AG09309 (cell line): ENCODE results near the gene PAM.

ENCODE experiments used
- DNase-seq: peaks from one replicate; pipeline ENCODE4 v3.0.0-alpha.2; 2010; ENCODE audit warnings: low read depth
- H3K4me3 ChIP-seq: 2 replicates; pipeline ENCODE4 v1.5.1; 2011; ENCODE audit warnings: mild to moderate bottlenecking, low read depth, low read length, moderate library complexity; ENCODE audit not compliant: control insufficient read depth
- TF ChIP-seq, protein P1 (sequence below): IDR thresholded peaks from 2 replicates; pipeline ENCODE4 v1.5.1; 2011; ENCODE audit warnings: mild to moderate bottlenecking, low read depth, low read length, inconsistent platforms; ENCODE audit not compliant: insufficient read depth, control insufficient read depth; ENCODE audit errors: missing control alignments

PAM gene

DNA sequence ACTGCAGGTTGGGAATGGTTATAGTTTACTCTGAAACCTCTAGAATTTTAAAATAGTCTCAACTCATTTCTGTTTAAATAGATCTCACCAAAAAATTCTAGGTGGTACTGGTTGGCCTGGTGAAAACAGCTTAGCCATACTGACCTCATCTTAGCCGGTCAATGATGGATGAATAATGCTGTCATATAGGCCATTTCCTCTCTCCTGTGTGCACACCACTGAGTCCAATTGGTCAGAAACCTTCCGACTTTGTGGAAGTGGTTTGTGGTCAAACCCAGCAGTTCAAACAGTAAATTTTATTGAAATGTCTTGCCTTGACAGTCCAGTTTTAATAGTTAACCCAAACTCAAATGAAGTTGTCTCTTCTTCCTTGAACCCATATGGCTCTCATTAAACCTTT lies 266.2 kb downstream of the PAM start:
- peak; percentile 21 for DNase-seq
- TF ChIP-seq, protein P1, sequence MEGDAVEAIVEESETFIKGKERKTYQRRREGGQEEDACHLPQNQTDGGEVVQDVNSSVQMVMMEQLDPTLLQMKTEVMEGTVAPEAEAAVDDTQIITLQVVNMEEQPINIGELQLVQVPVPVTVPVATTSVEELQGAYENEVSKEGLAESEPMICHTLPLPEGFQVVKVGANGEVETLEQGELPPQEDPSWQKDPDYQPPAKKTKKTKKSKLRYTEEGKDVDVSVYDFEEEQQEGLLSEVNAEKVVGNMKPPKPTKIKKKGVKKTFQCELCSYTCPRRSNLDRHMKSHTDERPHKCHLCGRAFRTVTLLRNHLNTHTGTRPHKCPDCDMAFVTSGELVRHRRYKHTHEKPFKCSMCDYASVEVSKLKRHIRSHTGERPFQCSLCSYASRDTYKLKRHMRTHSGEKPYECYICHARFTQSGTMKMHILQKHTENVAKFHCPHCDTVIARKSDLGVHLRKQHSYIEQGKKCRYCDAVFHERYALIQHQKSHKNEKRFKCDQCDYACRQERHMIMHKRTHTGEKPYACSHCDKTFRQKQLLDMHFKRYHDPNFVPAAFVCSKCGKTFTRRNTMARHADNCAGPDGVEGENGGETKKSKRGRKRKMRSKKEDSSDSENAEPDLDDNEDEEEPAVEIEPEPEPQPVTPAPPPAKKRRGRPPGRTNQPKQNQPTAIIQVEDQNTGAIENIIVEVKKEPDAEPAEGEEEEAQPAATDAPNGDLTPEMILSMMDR: no peak
- no peak overlapping the region for H3K4me3 ChIP-seq

- DNase-seq: no peak
- no peak overlapping the region for H3K4me3 ChIP-seq
- TF ChIP-seq, protein P1: no peak
Measured at GRCh38 chr5:103027267-103027666, 272.2 kb downstream of the PAM start.

- no peak for DNase-seq
- TF ChIP-seq, protein P1: peak; percentile 44
- no peak overlapping the region for H3K4me3 ChIP-seq
Measured at GRCh38 chr5:103031607-103032006, 276.5 kb downstream of the PAM start.

DNA sequence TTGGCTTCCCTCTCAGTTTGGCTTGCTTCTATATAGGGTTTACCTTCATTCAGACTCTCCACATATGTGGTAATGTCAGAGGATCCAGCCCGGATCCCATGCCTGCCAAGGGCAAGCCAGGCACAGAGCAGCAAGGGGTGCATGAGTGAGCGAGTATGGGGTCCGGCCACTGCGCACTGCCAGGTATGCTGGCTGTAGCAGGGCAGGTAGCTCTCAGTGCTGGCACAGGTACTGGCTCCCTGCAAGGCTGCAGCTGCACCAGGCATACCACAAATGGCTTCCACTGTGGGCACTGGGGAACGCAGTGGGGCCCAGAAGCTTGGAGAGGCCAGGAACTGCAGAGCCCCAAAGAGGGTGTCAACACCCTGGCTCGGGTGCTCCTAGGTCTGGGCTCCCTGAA lies 278.6 kb downstream of the PAM start:
- TF ChIP-seq, protein P1: no peak
- no peak for DNase-seq
- H3K4me3 ChIP-seq: no peak overlapping the region

DNA sequence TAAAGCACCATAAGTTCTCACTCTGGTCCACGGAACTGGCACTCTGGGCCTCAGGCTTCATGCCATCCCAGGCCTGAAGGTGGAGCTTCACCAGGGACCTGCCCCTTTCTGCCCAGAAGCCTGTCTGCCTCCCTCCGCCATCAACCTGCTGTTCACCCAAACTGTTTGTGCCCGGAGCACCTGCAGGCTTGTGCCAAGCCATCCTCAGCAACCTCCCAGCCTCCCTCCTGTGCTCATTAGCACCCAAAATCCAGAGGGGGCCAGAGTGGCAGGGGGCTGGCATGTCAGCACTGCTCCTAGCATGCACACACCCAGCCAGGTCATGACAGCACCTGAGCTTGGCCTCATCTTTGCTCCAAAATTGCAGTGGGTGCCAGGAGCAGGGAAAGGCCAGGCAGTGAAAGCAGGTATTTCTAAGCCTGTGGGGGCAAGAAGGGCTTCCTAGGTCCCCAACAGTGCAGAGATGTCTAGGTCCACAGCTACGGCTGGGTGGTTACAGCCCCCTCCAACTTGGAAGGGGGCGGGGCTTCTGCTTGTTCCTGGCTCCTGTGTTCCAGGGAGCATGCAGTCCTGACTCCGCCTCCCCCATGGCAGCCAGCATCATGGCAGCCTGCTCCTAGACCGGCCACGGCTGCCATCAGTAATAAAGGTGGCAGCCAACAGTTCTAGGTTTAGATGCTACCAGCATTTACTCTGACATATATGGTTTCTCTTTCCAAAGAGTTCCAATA lies 279.7 kb downstream of the PAM start:
- no peak for DNase-seq
- TF ChIP-seq, protein P1: no peak
- H3K4me3 ChIP-seq: no peak overlapping the region

- DNase-seq: no peak
- TF ChIP-seq, protein P1: no peak
- no peak overlapping the region for H3K4me3 ChIP-seq
Measured at GRCh38 chr5:103035701-103036100, 280.6 kb downstream of the PAM start.
